Middle frontal gyrus (tissue), 1 donor: ENCODE results near the gene AGPAT2.

Experiments used
- DNase-seq: peaks from one replicate; pipeline ENCODE4 v3.0.0-alpha.2; 2015; ENCODE audit warnings: low spot score; ENCODE audit errors: extremely low spot score

The AGPAT2 gene

GRCh38 chr9:136688274-136689107 is 1.2 kb upstream of the AGPAT2 start:
- DNase-seq: no peak

DNA sequence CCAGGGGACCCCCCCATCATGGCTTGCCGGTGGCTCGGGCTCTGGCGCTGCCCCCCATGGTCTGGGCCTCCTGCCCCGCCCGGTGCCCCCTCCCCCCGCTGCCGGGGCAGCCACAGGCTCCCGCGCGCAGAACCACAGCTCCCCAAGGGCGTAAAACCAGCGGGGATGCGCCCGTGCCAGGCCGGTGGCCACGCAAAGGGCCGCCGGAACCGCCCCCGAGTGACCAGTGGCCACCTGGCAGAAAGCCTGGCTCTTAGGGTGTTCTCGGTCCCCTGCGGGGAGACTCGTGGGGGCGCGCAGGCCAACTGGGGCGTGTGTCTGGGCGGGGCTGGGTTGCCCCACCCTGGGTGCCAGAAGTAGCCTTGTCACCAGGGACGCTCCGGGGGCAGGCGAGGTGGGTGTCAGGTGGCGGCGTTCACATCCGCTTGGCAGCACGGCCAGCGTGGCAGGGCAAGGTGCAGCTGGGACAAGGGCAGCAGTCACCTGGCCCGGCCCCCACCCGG is 515 bp upstream of the AGPAT2 start:
- DNase-seq: no peak

- DNase-seq: no peak
These were observed 793 bp downstream of the AGPAT2 start for GRCh38 chr9:136686534-136686793.

DNA sequence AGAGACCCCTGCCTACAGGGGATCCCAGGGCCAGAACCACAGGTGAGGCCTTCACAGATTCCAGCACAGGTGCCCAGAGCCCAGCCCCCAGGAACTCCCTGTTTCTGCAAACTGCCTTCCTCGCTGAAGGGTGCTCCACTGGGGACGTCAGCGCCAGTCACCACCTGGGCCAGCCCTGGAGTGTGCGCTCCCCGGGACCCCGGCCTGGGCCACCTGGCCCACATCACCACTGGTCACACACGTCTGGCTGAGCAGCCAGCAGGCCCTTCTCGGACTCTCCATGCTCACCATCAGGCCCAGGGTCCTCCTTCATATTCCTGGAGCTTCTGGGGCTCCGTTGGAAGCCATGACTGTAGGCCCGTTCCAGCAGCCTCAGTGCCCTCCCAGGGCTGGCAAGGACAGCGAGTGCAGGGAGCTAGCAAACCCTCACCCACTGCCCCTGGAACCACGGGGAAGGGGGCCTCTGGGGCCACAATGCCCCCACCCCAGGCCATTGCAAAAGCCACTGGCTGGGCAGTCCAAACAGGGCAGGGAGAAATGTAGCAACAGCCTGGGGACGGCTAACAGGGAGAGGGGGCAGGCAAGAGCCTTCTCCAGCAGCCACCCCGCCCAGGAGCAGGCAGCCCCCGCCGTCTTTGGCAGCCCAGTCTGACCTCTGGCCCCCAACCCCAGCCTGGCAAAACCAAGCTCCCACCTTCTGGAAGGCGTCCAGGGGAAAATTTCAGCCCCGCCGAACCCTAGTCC is 1.3 kb downstream of the AGPAT2 start:
- DNase-seq: no peak

GRCh38 chr9:136685216-136685615 is 2.0 kb downstream of the AGPAT2 start:
- no peak for DNase-seq

DNA sequence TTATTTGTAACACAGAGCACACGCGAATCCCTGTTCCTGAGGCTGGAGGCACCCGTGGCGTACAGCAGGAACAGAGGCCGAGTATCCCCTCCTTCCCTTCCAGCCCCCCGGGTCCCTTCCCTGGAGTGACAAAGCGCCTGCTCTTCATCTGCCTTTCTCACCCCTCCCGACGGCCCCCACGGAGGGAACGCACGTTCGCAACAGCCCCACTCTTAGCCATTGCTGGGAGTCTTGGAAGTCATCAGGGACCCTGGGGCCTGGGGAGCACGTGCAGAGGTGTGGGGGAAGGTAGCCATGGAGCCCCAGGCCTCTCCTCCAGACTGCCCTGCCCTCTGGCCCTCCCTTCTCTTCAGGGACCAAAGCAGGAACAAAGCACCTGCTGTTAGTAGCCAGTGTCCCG is 2.5 kb downstream of the AGPAT2 start:
- no peak for DNase-seq

DNA sequence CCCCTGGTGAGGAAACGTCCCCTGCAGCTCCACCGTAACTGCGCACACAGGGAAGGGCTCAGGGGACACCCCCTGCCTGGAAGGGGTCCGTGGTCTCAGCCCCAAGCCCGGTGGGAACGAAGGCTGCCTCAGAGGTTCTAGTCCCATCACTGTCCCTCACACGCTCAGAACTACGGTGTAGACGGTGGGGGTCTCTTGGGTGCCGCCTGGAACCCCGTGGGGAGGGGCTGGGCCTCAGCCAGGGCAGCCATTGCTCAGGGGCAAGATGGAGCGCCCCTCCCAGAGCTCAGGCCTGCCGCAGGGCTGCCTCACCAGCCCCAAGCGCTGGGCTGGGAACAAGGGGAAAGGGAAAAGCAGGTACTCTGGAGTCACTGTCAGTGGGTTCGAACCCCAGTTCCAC is 2.9 kb downstream of the AGPAT2 start:
- no peak for DNase-seq

GRCh38 chr9:136683755-136684154 is 3.5 kb downstream of the AGPAT2 start:
- DNase-seq: no peak

DNA sequence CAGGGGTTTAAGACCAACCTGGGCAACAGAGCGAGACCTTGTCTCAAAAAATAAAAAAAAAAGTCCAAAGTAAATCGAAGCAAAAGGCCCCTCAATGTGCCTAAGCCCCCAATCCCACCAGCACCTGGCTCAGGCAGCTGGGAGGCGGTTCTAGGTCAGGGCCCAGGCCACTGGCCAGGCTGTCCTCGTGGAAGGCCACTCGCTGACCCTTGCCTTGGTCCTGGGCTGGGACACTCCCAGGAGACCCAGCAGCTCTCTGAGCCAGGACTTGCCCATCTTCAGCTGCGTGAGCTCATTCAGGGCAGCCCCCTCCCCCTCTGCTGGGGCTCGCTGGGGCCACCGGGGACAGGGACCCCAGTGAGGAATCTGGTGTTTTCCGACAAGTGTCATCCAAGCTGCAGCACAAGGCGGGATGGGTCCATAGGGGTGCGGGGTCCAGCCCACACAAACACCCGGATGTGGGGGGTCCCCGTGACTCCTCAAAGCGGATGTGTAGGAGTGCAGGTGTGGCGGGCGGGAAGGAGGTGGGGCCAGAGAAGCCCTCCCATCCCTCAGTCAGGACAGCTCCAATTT is 4.0 kb downstream of the AGPAT2 start:
- DNase-seq: no peak

- DNase-seq: no peak
These were observed 4.5 kb downstream of the AGPAT2 start for GRCh38 chr9:136682710-136683109.

DNA sequence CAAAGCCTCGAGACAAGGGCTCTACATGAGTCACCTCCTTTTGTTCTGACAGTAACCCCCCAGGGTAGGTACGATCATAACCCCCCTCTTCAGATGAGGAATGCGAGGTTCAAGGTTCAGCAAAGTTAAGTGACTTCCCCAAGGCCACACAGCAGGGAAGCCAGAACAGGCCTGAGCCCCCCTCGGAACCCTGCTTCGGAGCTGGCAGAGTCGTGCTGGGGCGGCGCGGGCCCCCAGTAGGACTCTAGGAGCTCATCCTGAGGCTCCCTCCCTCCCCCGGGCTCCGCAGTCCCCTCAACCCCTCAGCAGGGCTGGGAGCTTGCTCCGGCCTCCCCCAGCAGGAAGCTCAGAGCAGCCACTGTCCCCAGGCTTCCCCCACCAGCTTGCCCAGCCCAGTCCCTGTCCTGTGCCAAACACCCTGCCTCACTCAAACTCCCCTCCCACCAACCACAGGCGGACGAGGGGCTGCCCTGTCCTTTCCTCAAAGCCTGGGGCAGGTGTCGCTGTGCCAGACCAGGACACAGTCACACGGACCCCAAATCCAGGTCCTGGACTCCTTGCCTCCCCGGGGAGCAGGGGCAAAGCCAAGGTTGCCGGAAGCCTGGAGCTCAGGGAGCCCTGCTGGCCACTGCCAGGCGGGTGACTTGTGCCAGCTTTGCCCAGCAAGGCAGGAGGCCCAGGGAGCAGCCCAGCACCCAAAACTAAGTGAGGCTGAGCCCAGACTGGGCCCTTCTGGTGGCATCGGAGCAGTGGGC is 5.1 kb downstream of the AGPAT2 start:
- no peak for DNase-seq

- no peak for DNase-seq
These were observed 6.2 kb downstream of the AGPAT2 start for GRCh38 chr9:136681029-136681428.

DNA sequence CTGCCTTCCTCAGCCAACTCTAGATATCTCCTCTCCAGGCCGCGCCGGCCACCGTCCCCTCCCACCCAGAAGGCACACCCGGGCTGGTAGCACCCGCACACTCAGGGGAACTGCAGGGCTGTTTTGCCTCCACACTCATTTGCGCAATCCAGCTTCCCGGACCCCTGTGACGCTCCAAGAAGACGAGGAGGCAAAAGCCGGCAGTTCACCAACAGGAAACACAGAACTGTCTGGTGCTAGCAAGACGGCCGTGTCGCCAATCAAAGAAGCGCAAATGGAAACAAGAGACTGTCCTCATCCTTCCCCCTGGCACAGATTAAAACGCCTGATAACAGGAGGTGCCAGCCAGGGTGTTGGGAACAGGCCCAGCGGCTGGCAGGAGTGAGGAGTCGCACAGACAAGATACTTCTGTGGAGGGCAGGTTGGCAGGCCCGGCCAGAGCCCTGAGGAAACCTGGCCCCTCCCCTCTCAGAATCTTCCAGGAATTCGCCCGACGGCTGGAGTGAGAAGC is 7.8 kb downstream of the AGPAT2 start:
- DNase-seq: no peak

DNA sequence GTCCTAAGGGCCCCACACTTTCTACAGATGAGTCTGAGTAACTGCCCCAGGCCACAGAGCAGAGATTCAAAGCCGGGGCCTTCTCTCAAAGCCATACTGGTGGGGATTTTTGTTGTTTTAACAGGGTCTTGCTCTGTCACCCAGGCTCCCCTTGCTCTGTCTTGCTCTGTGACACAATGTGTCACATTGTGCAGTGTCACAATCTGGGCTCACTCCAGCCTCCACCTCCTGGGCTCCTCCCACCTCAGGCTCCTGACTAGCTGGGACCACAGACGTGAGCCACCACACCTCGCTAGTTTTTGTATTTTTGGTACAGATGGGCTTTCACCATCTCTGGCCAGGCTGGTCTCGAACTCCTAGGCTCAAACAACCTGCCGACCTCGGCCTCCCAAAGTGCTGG is 8.6 kb downstream of the AGPAT2 start:
- DNase-seq: no peak

- DNase-seq: no peak
These were observed 9.2 kb downstream of the AGPAT2 start for GRCh38 chr9:136678034-136678433.

- DNase-seq: no peak
These were observed 10.2 kb downstream of the AGPAT2 start for GRCh38 chr9:136676920-136677686.

GRCh38 chr9:136676297-136676794 is 10.9 kb downstream of the AGPAT2 start:
- no peak for DNase-seq

GRCh38 chr9:136675477-136676296 is 11.6 kb downstream of the AGPAT2 start:
- DNase-seq: no peak

GRCh38 chr9:136674786-136675349 is 12.4 kb downstream of the AGPAT2 start:
- no peak for DNase-seq
